GM23338 (cell line): ENCODE results near the gene CDC42BPG.

Experiments
- CREB1 ChIP-seq: fragments of 250-450 bp; sonication (Bioruptor Pico); IDR thresholded peaks from 2 replicates; pipeline ENCODE4 v1.5.0; 2020; ENCODE audit warnings: low read depth, mild to moderate bottlenecking, moderate library complexity
- CTCF ChIP-seq, 2 experiments: fragments of 200-600 bp in 1 of 2; sonication (generic) in 1 of 2; conservative IDR thresholded peaks; 2 replicates each; pipeline versions ENCODE4 v1.5.1 to v1.6.1; 2016 to 2017; ENCODE audit warnings: antibody characterized with exemption in 2 of 2, low read depth in 2 of 2, mild to moderate bottlenecking in 2 of 2, moderate library complexity in 1 of 2
- ETS1 ChIP-seq: IDR thresholded peaks from 2 replicates; pipeline ENCODE4 v1.6.1; 2016; ENCODE audit warnings: antibody characterized with exemption
- EZH2 ChIP-seq: fragments of 200-600 bp; sonication (generic); IDR thresholded peaks from one replicate; pipeline ENCODE4 v1.8.0; 2017; ENCODE audit warnings: antibody characterized with exemption, mild to moderate bottlenecking, low read depth; ENCODE audit not compliant: unreplicated experiment
- EZH2phosphoT487 ChIP-seq: fragments of 200-600 bp; sonication (generic); IDR thresholded peaks from one replicate; pipeline ENCODE4 v1.8.1; 2018; ENCODE audit warnings: antibody characterized with exemption; ENCODE audit not compliant: unreplicated experiment
- JUNB ChIP-seq: IDR thresholded peaks from one replicate; pipeline ENCODE4 v1.6.1; 2016; ENCODE audit warnings: antibody characterized with exemption; ENCODE audit not compliant: unreplicated experiment
- POLR2AphosphoS5 ChIP-seq: IDR thresholded peaks from 2 replicates; pipeline ENCODE4 v1.6.1; 2016; ENCODE audit warnings: antibody characterized with exemption, low read depth
- STAT1 ChIP-seq: IDR thresholded peaks from one replicate; pipeline ENCODE4 v1.6.1; 2016; ENCODE audit warnings: antibody characterized with exemption; ENCODE audit not compliant: unreplicated experiment
- ZNF114 ChIP-seq: fragments of 250-450 bp; sonication (Bioruptor Pico); IDR thresholded peaks from 2 replicates; pipeline ENCODE4 v1.5.0; 2020; ENCODE audit warnings: mild to moderate bottlenecking, moderate library complexity
- TF ChIP-seq, protein P1 (sequence below): IDR thresholded peaks from one replicate; pipeline ENCODE4 v1.6.1; 2018; ENCODE audit warnings: antibody characterized with exemption; ENCODE audit not compliant: unreplicated experiment

GRCh38 chr11:64856382-64857227, 12.2 kb upstream of the CDC42BPG start:
- TF ChIP-seq CTCF (conservative IDR thresholded peaks at IDR 0.05; ENCODE audit: low read depth in 2 of 2) (no peak), POLR2AphosphoS5 (no peak), EZH2 (no peak), EZH2phosphoT487 (no peak), STAT1 (no peak), CREB1 (CRISPR knock-in tag) (no peak), JUNB (no peak), ETS1 (no peak), ZNF114 (CRISPR knock-in tag) (no peak)
- TF ChIP-seq, protein P1, sequence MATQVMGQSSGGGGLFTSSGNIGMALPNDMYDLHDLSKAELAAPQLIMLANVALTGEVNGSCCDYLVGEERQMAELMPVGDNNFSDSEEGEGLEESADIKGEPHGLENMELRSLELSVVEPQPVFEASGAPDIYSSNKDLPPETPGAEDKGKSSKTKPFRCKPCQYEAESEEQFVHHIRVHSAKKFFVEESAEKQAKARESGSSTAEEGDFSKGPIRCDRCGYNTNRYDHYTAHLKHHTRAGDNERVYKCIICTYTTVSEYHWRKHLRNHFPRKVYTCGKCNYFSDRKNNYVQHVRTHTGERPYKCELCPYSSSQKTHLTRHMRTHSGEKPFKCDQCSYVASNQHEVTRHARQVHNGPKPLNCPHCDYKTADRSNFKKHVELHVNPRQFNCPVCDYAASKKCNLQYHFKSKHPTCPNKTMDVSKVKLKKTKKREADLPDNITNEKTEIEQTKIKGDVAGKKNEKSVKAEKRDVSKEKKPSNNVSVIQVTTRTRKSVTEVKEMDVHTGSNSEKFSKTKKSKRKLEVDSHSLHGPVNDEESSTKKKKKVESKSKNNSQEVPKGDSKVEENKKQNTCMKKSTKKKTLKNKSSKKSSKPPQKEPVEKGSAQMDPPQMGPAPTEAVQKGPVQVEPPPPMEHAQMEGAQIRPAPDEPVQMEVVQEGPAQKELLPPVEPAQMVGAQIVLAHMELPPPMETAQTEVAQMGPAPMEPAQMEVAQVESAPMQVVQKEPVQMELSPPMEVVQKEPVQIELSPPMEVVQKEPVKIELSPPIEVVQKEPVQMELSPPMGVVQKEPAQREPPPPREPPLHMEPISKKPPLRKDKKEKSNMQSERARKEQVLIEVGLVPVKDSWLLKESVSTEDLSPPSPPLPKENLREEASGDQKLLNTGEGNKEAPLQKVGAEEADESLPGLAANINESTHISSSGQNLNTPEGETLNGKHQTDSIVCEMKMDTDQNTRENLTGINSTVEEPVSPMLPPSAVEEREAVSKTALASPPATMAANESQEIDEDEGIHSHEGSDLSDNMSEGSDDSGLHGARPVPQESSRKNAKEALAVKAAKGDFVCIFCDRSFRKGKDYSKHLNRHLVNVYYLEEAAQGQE, result no peak
